D721Med (cell line): ENCODE measurements around the gene ARHGAP24.
A peak's percentile ranks its signal among the peaks of the same experiment; 100 is the strongest.
"Not testable (repeated sequence)": the region's sequence is repeated elsewhere in the genome, so short reads cannot be mapped to it uniquely, and the experiment has no call there.

ENCODE experiments used
- DNase-seq: peaks from one replicate; pipeline ENCODE4 v3.0.0; 2011; ENCODE audit warnings: low spot score; ENCODE audit not compliant: insufficient read length
- FAIRE-seq: peaks from 2 replicates; lab custom pipeline; 2011; peaks lifted over from hg19 to GRCh38; lab: Jason Lieb, UNC
- TF ChIP-seq, protein P1 (sequence below): IDR thresholded peaks from 2 replicates; pipeline ENCODE4 v1.5.1; 2012; ENCODE audit warnings: mild to moderate bottlenecking, control low read depth; ENCODE audit not compliant: insufficient read depth; ENCODE audit errors: missing control alignments

The ARHGAP24 gene

GRCh38 chr4:85898231-85898630, 423.3 kb downstream of the ARHGAP24 start:
- TF ChIP-seq, protein P1, sequence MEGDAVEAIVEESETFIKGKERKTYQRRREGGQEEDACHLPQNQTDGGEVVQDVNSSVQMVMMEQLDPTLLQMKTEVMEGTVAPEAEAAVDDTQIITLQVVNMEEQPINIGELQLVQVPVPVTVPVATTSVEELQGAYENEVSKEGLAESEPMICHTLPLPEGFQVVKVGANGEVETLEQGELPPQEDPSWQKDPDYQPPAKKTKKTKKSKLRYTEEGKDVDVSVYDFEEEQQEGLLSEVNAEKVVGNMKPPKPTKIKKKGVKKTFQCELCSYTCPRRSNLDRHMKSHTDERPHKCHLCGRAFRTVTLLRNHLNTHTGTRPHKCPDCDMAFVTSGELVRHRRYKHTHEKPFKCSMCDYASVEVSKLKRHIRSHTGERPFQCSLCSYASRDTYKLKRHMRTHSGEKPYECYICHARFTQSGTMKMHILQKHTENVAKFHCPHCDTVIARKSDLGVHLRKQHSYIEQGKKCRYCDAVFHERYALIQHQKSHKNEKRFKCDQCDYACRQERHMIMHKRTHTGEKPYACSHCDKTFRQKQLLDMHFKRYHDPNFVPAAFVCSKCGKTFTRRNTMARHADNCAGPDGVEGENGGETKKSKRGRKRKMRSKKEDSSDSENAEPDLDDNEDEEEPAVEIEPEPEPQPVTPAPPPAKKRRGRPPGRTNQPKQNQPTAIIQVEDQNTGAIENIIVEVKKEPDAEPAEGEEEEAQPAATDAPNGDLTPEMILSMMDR, result no peak
- FAIRE-seq, result no peak

GRCh38 chr4:85901500-85901899, 426.6 kb downstream of the ARHGAP24 start:
- FAIRE-seq (no peak), DNase-seq (no peak)
- TF ChIP-seq, protein P1, result no peak

More at GRCh38 chr4:85898231-85898630, 423.3 kb downstream of the ARHGAP24 start:
- no peak for DNase-seq

DNA sequence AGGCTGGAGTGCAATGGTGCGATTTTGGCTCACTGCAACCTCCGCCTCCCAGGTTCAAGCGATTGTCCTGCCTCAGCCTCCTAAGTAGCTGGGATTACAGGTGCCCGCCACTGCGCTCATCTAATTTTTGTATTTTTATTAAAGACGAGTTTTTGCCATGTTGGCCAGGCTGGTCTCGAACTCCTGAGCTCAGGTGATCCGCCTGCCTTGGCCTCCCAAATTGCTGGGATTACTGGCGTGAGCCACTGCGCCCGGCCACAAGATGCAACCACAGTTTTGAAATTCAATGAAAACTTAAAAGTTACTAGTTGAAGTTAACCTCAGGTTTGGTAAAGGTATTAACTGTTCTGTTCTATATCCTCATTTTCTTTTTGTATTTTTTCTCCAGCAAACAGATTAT, 427.7 kb downstream of the ARHGAP24 start:
- DNase-seq, FAIRE-seq: not testable (repeated sequence)

GRCh38 chr4:85905761-85906160, 430.8 kb downstream of the ARHGAP24 start:
- TF ChIP-seq, protein P1, result no peak
- FAIRE-seq (peak; percentile 41), DNase-seq (no peak)

GRCh38 chr4:85907001-85907400, 432.1 kb downstream of the ARHGAP24 start:
- DNase-seq (no peak), FAIRE-seq (no peak)
- TF ChIP-seq, protein P1, result no peak

GRCh38 chr4:85909851-85910250, 434.9 kb downstream of the ARHGAP24 start:
- TF ChIP-seq, protein P1, result no peak
- DNase-seq (no peak), FAIRE-seq (no peak)

DNA sequence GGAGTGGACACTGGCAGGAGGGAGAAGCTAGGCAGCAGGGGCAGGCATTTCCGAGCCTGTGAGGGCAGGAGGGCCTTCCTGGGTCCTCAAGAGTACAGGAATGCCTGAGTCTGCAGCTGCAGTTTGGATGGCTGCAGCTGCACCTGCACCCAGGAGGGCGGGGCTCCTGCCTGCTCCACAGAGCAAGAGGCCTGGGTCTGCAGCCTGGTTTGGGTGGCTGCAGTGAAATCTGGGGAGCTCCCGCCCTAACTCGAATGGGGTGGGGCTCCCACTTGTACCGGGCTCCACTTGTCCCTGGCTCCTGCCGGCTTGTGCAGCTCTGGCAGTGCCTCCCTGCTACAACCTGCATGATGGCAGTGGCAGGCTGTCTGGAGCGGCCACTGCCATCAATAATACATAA, 436.0 kb downstream of the ARHGAP24 start:
- FAIRE-seq (no peak), DNase-seq (no peak)
- TF ChIP-seq, protein P1, result no peak
